ENCODE data around the gene EPHB1. TPM values are rescaled to one million over a fixed set of nuclear protein-coding genes. Genes with fewer than 3 reads are reported as not detected.
"Not testable (repeated sequence)": the region's sequence is repeated elsewhere in the genome, so short reads cannot be mapped to it uniquely, and the experiment has no call there.

Gene EPHB1
- total RNA-seq, 1 donor from 2014 or later, result 0.40 TPM

GRCh38 chr3:135012101-135012500 is 217.0 kb downstream of the EPHB1 start:
- no peak for ATAC-seq

GRCh38 chr3:135013206-135013605 is 218.1 kb downstream of the EPHB1 start:
- no peak for ATAC-seq

- ATAC-seq, result no peak
Observed at GRCh38 chr3:135014566-135014965, 219.5 kb downstream of the EPHB1 start.

GRCh38 chr3:135017003-135017893 is 222.2 kb downstream of the EPHB1 start:
- no peak for ATAC-seq

DNA sequence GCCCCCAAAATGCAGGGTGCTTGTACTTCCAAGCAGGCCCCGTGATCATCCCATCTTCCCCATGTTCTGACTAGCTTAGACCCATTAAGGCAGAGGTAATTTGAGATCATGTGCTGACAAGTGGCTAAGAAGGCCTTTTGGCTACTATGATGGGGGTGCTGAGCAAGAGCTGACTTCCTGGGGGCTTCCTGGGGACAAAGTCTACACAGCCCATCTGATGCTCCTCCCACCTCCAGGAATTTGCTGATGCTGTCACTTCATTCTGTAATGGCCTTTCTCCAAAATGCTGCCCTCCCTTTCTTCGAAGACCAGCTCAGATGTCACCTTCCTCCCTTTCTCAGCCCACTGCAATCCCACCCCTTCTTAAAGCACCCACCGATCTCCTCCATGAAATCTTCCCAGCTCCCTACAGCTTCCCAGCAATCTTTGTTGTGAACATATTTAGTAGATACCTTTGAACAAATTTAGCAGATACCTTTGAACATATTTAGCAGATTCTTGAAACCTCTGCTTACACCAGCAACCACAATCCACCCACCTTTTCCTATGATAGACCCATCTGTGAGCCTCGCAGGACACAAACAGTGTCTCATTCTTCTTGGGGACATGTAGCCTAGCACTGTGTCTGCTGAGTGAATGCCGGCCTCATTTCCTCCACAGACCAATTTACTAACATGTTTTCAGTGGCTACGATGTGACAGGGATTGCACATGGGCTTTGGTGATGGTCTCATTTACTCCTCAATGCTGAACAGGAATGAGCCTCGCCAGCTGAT is 223.3 kb downstream of the EPHB1 start:
- ATAC-seq, result no peak

DNA sequence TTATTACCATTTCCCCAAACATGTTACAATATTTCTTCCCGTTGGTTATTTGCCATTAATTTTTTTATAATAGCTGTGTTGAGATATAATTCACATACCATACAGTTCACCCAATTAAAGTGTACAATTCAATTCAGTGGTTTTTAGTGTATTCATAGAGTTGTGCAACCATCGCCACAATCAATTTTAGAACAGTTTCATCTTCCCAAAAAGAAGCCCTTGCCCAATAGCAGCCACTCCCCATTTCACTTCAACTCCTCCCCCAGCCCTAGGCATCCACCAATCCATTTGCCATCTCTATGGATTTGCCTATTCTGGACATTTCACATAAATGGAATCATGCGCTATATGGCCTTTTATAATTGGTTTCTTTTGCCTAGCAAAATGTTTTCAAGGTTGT is 225.1 kb downstream of the EPHB1 start:
- ATAC-seq, result no peak

GRCh38 chr3:135023996-135024658 is 229.1 kb downstream of the EPHB1 start:
- ATAC-seq, result no peak

DNA sequence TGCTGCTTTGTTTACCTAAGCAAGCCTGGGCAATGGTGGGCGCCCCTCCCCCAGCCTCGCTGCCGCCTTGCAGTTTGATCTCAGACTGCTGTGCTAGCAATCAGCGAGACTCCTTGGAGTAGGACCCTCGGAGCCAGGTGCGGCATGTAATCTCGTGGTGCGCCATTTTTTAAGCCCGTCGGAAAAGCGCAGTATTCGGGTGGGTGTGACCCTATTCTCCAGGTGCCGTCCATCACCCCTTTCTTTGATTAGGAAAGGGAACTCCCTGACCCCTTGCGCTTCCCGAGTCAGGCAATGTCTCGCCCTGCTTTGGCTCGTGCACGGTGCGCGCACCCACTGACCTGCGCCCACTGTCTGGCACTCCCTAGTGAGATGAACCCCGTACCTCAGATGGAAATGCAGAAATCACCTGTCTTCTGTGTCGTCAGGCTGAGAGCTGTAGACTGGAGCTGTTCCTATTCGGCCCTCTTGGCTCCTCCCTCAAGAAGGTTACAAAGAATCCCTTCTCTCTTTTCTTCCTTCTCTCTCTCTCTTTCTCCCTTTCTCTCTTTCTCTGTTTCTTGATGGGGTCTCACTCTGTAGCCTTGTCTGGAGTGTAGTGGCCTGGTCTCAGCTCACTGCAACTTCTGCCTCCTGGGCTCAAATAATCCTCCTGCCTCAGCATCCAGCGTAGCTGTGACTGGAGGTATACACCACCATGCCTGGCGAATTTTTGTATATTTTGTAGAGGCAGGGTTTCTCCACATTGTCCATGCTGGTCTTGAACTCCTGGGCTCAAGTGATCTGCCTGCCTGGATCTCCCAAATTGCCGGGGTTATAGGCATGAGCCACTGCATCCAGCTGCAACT is 235.9 kb downstream of the EPHB1 start:
- not testable (repeated sequence) for ATAC-seq

GRCh38 chr3:135033737-135034136 is 238.7 kb downstream of the EPHB1 start:
- ATAC-seq, result no peak

DNA sequence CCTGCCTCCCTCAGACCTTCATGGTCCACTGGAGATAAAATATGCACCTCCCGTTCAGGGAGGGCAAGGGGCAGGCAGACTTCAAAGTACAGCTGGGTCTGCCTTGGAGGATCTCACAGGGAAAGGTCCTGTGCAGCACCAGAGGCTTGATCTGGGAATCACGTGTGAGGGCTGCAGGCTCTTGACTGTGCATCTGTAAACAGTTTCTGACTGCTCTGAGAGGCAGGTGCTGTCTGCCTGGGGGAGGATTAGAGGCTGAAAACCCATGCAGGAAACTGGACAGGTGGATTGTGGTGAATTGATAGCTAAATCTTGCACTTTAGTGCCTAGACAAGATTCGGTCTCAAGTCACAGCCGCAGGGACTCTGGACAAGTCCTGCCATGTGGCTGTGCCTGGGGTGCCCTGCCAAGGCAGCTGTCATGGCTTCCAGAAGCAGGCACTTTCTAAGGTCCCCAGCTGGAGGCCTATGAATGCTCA is 239.3 kb downstream of the EPHB1 start:
- no peak for ATAC-seq

- no peak for ATAC-seq
Observed at GRCh38 chr3:135034891-135035440, 239.9 kb downstream of the EPHB1 start.

GRCh38 chr3:135038186-135038585 is 243.1 kb downstream of the EPHB1 start:
- no peak for ATAC-seq

GRCh38 chr3:135039536-135039935 is 244.5 kb downstream of the EPHB1 start:
- not testable (repeated sequence) for ATAC-seq

DNA sequence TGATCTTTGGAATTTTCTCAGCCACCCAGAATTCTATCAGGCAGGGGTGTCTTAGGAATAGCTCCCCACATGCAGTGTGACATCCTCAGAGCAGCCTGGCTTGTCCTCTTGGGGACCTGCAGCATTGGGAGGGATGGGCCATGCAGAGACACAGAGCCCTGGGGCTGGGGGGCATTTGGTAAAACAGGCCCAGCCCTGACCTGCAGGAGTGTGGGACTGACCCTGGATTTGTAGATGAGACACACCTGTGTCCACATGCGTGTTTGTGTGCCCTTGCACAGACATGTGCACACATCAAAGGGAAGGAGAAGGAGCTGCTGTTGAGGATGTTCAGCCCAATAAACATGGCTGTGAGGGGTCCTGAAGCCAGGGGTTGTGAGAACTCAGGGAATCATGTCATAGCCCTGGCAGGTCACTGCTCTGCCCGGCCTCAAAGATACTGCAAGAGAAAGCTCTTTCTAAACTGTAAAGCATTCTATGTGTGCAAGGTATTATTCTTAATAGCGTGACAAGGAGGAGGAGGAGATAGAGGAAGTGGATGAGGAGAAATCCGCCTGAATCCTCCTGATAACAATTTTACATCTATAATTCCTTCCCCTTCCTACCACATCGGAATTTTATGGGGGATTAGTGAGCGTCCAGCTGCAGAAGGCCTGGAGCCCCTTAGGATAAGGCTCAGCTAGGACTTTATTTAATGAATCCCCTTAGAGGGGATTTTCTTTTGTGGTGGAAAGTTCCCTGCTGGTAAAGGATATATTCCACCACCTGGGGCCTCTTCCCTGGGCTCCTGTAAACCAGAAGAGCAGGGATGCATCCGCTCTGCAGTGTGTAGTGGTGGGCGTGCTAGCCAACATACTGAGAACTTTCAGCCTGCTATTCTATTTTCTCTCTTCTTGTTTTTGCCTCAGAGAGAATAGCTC is 245.5 kb downstream of the EPHB1 start:
- no peak for ATAC-seq

DNA sequence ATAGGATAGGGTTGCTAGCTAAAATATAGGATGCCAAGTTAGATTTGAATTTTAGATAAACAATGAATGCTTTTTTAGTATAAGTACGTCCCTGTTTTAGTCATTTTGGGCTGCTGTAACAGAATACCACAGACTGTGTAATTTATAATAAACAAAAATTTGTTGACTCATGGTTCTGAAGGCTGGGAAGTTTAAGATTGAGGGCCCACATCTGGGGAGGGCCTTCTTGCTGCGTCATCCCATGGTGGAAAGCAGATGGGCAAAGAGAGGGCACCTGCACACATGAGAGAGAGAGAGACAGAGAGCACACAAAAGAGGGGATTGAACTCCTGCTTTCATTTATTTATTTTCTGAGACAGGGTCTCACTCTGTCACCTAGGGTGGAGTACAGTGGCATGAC is 246.5 kb downstream of the EPHB1 start:
- ATAC-seq, result no peak

- no peak for ATAC-seq
Observed at GRCh38 chr3:135047061-135047460, 252.0 kb downstream of the EPHB1 start.

DNA sequence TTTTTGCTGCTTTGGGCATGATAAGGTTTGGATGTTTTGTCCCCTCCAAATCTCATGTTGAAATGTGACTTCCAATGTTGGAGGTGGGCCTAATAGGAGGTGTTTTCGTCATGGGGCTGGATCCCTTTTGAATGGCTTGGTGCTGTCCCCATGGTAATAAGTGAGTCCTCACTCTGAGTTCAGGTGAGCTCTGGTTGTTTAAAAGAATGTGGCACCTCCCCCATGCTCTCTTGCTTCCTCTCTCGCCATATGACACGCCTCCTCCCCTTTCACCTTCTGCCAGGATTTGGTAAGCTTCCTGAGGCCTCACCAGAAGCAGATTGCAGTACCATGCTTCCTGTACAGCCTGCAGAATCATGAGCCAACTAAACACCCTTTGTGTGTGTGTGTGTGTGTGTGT is 255.5 kb downstream of the EPHB1 start:
- no peak for ATAC-seq

GRCh38 chr3:135051409-135051973 is 256.4 kb downstream of the EPHB1 start:
- no peak for ATAC-seq

- ATAC-seq, result no peak
Observed at GRCh38 chr3:135055449-135055848, 260.4 kb downstream of the EPHB1 start.

- ATAC-seq, result peak; percentile 97
Observed at GRCh38 chr3:135056084-135056730, 261.1 kb downstream of the EPHB1 start.

Measured in esophagus mucosa (tissue), 1 donor.